DMS79 (cell line): ENCODE data around the gene TMEM214.

Experiments
- DNase-seq: peaks from one replicate; lab custom pipeline; 2025; lab: John Stamatoyannopoulos, UW

Gene TMEM214

DNA sequence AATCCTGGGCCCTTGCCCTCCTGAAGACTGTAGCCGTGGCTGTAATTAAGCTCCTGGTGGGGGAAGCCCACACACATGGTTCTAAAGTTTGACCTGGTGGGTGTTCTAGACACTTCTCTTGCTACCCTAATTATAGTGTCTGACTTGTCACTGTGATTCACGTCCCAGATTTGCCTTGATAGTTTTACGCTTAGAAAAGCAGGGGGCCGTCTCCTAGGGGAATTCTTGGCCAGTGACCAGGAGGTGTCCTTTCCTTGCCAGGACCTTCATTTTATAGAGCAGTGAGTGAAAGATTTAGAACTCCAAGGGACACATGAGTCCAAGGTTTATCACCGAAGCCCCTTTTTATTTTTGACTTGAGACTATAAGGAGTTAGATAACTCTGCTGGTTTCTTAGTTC is 9.0 kb downstream of the TMEM214 start:
- DNase-seq: no peak

DNA sequence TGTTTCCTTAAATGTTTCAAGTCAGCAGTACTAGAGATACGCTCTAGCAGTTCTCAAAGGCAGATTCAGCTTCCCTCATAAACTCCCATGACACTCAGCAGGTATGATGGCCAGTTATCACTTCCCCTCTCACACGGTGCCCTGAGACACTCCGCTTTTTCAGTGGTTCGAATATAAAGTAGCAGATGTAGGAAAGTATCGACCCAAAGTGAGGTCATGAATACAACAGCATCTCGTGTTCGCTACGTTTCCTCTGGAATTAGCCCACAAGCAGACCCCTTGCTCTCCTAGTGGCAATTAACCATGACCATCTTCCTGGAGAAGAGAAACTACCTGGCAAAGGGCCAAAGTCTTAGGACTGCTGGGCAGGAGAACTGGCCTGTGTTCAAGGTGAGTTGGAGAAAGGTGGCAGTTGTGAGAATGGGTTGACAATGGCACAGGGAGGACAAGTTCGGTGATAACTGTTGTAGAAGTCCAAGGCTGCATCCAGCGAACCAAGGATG is 9.4 kb downstream of the TMEM214 start:
- peak; percentile 97 for DNase-seq

DNA sequence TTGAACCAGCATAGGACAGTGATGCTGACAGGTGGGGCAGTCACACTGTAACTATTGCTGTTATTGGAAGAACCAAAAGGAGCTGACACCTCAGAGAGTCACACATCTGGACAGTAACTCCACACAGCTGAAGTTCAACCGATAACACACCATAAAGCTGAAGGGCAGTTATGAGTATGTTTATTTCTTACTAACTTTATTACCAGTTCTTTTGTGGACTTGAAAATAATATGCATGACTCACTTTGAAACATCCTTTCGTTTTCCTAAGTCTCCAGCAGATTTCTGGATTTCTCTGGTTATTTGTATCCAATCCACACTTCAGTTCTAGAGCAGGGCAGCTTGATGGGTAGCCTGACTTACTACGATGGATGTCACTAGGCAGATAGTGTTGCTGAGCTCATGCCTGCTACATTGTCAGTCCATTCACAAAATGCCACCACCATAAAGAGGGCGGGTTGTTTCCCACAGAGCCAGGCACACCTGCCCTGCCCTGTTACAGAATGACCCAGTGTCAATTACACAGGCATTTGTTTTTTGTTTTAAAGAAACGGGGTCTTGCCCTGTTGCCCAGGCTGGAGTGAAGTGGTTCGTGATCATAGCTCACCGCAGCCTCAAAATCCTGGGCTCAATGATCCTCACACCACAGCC is 10.3 kb downstream of the TMEM214 start:
- DNase-seq: no peak

DNA sequence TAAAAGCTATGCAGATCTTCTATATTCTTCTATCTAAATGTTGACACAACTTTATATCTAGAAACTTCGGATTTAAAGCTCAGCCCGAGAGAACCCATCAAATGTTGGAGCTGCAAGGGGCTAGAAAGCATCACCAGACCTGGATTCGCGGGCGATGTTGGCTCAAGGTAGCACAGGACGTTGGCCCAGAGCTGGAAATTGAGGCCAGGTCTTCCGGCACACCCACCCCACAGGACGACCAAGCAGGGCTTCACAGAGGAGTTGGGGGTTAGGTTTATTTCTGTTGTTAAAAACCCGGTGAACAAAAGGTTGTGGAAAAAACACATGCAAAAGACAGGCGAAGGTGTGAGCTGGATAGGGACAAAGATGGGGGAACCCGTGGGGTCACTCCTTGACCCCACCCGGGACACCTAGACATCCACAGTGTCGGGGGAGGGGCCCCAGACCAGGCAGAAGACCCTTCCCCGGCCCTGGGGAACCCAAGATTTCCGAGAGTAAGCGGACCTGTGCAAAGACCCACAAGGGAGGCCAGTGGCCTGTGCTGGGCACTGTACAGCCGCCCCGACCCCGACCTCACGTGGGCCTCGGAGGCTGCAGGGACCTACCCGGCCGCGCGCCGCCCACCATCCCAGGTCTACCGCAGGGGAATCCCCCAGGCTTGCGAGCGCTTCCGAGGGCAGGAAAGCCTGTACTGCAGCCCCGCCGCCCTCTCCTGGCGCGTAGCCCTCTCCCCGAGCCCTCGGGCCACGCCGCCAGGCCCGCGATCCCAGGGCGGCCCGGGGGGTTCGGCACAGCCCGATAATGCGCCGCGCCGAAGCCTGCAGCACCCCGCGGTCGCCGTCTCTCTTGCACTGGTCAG is 16.9 kb downstream of the TMEM214 start:
- DNase-seq: no peak

DNA sequence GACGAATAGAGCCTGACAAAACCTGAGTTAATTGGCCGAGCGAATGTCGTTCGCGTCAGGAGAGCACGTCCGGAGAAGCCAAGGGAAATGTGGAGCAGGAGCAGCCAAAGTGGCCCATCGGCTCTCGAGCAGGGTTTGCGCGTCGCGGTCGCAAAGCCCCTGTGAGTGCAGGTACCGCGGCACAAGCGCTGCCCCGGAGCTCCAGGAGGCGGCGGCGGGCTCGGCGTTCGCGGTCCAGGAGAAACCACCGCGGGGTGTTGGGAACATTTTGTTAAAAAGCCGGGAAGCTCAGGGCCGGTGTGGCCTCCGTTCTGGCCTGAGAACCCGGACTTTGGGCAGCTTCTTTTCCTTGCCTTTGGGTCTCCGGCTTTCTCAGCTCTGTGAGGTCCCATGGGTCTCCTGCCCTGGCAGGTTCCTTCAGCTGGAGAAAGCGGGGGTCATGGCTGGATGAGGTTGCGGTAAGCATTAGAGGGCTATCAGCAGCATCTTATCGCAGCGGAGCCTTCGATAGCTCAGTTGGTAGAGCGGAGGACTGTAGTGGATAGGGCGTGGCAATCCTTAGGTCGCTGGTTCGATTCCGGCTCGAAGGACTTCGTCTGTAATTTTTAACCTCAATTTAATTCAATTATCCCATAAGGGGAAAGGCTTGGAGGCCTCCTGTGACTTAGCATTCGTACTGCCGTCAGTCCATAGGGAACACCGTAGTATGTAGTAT is 17.7 kb downstream of the TMEM214 start:
- DNase-seq: peak; percentile 85

DNA sequence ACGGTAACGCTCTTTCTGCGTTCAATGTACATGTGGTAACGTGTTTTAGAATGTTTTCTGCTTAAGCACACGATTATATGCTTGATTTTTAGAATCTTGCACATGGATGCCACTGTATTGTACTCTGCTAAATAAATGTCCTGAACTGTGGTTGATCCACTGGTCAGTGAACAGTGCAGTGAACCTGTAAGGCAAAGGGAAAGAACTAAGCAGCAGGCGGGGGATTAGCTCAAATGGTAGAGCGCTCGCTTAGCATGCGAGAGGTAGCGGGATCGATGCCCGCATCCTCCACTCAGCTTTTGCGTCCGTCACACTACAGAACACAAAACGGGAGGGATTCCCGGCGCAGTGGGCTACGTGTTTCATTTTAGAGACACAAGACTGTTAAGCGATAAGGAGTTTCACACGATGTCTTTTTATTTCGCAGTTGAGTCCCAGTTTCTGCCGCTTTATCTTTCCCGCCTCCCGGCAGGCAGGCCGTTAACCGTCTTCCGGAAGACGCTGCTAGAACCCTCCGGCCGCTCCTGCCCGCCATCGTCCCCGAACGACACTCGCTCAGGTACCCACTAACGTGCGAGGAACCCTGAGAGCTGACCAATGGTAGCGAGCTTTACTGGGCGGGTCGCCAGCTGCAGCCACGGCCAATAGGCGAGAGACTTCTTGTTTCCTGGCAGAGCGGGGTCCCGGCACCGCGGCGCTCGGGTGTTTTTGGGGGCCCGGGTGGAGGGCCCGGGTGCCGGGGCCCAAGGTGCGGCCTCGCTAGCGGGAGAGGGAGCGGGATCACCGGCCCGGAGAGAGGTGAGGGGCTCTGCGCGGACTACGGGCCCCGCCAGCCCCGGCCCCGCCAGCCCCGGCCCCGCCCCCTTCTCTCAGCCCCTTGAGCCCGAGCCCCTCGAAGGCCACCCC is 18.5 kb downstream of the TMEM214 start, which contains the start of gene AGBL5:
Gene AGBL5 (plus strand): TSS at position 673 of the 906 bp plus-strand sequence. CDS start 1,291 bp downstream, outside the sequence.
- DNase-seq: peak; percentile 90

DNA sequence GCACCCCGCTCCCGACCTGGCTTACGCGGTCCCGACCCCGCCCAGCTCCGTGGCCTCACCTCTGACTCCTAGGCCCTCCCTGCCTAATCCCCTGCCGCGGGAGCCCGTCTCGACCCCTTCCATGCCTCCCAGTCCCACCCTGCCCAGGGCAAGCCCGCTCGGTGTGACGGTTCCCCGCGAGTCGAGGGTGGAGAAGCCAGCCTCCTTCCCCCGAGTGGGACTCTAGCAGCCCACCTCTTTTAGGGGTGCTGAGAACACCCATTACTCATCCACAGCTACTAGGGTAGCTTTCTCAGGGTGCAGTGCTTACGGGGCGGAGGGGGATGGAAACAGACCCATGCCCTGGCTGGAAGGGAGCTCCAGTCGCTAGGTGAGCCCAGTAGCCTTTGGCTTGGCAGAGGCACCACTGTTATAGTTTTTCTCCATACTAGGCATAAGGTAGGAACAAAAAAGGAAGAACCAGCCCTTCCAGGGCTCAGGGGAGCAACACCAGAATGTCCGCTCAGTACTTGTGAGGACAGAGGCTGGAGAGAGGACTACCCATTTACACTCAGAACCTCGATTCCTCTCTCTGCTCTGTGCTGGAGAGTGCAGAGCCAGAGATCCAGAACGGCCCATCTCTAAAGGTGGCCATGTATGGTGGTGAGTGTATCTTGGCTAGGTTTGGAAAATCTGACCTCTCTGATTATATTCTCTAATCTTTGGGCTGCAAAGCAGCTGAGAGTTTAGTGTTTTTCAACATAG is 19.3 kb downstream of the TMEM214 start:
- DNase-seq: no peak

DNA sequence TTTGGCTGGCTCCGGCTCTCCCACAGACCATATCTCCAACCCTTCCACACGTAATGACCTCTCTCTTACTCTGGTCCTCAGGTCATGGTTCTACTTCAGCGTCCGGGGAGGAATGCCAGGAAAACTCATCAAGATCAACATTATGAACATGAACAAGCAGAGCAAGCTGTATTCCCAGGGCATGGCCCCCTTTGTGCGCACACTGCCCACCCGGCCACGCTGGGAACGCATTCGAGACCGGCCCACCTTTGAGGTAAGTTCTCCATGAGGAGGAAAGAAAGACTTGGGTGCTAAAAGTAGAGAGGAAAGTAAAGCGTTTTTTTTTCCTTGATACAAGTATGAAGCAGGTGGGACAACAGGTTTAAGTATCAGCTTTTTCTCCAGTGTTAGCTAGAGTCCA is 20.6 kb downstream of the TMEM214 start:
- no peak for DNase-seq

DNA sequence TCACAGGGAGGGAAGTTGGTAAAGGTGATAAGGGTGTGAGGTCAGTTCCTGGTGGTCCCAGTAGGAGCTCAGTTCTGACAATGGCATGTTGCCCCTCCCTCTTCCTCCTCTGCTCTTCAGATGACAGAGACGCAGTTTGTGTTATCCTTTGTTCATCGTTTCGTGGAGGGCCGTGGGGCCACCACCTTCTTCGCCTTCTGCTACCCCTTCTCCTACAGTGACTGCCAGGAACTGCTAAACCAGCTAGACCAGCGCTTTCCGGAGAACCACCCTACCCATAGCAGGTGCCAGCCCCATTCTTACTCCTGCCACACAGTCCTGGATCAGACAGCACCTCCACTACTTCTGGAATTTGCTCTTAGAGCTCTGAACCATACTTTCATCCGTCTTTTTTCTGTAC is 21.0 kb downstream of the TMEM214 start:
- DNase-seq: no peak

DNA sequence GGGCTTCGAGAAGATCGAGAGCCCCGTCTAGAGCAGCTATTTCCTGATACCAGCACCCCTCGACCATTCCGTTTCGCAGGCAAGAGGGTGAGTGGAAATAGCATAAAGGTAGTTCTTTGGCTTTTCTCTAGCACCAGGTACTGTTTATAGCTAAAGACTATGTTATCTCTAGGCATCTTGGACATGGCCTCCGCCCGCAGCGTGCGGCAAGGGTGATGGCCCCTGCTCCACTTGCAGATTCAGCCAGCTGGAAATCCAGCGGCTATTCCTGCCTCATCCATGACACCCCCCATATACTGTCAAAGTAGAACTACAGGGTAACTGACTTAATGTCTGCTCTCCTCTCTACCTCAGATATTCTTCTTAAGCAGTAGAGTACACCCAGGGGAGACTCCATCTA is 22.0 kb downstream of the TMEM214 start:
- no peak for DNase-seq

DNA sequence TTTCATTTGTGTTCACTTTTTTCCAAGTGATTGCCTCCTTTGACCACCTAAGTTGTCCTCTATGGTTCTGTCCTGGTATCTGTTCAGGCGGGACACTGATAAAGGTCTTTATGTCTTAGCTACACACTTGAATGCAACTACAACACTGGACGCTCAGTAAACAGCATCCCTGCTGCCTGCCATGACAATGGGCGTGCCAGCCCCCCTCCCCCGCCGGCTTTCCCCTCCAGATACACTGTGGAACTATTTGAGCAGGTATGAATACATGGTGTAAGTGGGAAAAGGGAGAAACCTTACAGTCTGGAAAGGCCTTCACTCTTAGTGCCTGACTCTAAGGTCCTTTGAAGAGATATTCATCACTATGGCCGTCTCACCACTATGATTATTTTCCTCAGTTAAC is 24.4 kb downstream of the TMEM214 start:
- no peak for DNase-seq

DNA sequence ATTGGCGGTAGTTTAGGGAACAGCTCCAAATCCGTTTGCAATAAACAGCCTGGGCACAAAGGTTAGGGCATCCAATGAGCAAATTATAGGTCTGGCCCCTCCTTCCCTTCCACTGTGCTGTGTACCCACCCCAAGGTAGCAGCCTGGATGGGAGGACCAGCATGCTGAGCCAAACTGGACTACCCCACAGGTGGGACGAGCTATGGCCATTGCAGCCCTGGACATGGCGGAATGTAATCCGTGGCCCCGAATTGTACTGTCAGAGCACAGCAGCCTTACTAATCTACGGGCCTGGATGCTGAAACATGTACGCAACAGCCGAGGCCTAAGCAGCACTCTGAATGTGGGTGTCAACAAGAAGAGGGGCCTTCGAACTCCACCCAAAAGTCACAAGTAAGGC is 25.4 kb downstream of the TMEM214 start:
- DNase-seq: no peak

DNA sequence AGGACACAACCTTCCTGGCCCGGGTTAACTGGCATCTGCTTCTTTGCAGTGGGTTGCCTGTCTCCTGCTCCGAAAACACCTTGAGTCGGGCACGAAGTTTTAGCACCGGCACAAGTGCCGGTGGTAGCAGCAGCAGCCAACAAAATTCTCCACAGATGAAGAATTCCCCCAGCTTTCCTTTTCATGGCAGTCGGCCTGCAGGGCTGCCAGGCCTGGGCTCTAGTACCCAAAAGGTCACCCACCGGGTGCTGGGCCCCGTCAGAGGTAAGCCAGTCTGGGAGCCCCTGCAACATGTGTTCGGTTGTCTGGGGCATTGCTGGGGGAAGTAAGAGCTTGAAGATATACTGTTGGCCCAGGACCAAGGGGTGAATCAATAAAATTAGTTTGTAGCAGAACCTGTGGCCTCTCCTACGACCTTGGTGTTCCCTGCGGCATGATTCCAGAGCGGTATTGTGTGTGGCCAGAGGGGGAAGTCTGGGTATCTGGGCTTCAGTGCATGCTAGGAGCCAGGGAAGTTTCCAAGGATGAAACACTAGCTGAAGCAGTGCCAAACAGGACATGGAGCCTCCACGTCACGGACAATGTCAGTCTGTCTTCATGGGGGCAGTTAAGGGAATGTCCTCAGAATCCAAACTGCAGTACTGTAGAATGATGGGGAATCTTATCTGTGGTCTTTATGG is 26.5 kb downstream of the TMEM214 start:
- DNase-seq: no peak

DNA sequence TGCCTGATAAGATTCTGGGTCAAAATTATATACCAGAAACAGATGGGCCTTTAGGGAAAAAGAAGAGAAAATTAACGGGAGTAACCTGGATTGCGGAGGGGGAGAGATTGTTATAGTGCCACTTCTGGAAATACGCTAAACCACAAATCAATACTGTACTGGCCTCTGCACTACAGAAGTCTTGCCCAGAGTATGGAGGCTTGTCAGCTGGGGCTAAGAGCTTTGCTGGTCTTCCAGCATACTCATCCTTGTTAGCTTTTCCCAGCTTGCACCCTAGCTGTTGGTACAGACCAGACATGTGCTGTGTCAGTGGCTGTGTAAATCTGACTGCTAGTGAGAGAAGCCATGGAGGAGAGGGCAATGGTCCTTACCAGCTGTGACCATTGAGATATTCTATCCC is 27.6 kb downstream of the TMEM214 start:
- no peak for DNase-seq

DNA sequence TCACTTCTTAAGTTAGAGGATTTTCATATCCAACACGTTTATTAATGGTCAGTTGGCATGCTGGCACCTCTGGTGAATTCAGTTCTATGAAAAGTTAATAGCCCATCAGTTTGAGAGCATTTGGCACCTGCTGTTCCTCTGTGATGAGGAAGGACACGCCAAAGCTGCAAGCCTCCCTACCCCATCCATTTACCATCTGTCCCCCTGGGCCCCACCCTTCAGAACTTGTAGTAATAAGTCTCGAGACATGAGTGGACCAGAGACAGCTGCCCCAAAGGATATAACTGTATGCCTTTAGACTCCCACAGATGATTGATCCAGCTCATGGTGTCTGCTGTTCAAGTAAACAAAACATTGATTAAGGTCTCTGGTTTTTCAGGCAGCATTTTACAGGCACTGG is 32.4 kb downstream of the TMEM214 start:
- DNase-seq: no peak

DNA sequence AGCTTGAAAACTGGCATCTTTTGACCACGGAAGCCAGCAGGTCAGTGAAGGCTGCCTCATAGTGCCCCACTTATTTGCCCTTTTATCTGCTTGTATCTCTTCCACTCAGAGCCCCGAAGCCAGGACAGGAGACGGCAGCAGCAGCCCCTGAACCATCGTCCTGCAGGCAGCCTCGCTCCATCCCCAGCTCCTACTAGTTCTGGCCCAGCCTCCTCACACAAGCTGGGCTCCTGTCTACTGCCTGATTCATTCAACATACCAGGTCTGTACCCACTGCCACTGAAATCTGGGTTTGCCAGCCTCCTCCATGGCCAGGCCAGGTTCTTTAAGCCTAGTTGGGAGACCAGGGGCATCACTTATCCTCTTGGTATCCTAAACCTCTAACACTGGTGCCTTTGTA is 34.6 kb downstream of the TMEM214 start:
- DNase-seq: no peak

DNA sequence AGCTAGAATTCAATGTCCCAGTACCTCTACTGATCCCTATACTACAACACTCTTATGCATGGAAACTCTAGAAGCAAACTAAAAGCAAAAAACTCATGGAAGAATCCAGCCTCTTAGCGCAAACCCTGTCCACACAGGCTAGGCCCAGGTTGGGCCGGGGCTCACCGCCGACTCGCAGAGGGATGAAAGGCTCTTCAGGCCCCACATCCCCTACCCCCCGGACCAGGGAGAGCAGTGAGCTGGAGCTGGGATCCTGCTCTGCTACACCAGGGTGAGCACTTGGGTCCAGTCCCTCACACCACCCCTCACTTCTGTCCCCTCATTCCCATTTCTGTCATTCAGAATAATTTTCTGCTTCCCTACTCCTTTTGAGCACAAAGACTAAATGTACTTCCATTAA is 36.7 kb downstream of the TMEM214 start:
- no peak for DNase-seq

DNA sequence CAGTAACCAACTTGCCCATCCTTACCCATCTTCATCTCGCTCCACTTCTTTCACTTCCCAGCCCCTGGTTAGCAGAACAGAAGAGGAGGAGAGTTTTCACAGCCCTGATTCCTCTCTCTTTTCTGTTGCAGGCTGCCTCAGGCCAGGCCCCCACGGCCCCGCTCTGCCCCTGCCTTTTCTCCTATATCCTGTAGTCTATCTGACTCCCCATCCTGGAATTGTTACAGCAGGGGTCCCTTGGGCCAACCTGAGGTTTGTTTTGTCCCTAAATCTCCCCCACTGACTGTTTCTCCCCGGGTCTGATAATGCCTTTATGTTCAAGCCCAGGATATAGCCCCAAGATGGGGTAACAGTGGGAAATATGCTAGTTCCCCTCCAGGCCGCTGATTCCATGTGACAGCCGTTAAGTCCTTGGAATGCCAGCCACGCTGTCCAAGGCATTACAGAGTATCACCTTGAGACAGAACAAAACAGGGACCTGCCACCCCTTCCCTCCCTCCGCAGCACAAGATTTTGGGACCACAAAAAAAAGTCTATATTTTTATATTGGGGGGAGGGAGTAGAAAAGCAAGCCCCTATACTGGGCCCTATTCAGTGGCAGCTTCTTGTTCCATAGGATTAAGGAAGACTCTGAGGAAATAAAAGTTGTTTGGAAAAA is 37.3 kb downstream of the TMEM214 start:
- DNase-seq: no peak

DNA sequence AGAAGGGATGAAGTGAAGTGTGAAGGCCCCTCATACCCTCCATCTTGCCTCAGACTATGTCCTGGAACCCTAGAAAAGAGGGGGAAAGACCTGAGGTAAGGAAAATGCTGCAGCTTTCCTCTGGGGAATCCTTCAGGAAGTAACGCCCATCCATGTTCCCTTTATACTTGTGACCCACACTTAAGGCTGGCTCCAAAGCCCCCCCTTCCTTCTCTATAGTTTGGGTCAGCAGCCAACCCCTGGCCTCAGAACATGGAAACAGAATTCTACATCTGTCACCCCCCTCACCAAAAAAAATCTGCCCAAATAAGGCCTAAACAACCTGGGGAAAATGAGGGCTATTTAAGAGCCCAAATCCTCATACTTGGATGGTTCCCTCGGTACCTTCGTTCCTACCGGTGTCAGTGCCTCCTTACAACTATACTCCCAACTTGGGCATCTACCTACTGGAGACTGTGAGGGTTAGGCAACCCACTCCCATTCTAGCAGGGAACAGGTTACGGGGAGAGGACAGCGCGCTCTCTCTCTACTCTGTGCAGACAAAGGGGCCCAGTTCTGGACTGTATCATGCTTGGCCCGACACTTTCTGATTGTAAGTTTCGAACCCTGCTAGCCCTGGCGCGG is 38.0 kb downstream of the TMEM214 start:
- DNase-seq: no peak
